SKM-1 (cell line): ENCODE measurements around the gene HOXA5.

Experiments
- DNase-seq: peaks from one replicate; lab custom pipeline; 2025; ENCODE audit not compliant: unreplicated experiment; lab: John Stamatoyannopoulos, UW

HOXA5 gene

DNA sequence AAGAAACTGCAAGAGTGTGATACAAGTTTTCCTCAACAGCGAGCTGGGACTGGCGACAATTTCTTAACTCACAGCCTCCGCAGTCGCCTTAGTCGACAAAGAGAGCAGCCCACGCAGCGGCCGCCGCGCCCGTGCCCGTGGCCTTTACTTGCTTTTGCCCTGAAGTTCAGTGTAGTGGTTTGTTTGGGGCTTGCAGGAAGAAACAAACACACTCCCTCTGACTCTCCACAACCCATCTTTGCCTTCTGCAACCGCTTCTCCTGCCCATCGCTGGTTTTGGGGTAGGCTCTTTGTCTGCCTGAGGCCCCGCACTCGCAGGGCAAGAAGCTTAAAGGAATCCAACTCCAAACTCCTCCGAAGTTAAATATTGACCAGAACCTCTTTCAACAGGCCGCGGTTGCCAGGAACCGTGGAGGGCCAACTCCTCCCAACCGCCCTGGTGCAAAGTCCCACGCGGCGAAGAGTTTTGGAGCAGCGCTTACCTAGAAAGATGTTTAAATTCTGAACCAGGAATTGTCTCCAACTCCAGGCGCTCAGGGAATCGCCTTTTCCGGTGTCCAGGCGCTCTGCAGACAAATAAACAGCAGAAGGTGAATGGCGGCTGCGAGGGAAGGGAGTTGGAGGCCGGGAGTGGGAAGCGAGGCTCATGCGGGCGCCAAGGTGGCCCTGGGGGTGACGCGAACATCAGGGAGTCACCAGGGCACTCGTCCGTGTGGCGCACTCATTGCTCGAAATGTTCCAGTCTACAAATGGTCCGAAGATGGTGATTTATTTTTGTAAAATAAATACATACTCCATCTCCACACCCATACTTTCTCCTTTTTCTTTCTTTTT lies 21.2 kb downstream of the HOXA5 start:
- no peak for DNase-seq

DNA sequence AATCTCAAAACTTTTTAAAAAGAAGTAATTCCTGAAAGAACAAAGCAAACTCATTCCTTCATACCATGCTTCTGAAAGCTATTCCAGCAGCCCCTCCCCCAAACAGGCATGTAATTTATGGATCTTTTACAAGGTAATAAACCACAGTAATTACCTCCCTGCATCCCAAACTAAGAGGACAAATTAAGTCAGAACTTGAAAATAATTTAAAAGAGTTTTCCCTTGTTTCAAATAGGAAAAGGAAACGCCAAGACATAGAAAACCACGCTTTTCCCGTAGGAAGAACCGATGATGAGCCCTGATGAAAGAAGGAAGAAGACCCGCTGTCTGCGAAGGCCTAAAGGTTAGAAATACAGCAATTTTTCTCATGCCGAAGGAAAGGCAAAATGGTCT lies 21.8 kb downstream of the HOXA5 start:
- DNase-seq: no peak

DNA sequence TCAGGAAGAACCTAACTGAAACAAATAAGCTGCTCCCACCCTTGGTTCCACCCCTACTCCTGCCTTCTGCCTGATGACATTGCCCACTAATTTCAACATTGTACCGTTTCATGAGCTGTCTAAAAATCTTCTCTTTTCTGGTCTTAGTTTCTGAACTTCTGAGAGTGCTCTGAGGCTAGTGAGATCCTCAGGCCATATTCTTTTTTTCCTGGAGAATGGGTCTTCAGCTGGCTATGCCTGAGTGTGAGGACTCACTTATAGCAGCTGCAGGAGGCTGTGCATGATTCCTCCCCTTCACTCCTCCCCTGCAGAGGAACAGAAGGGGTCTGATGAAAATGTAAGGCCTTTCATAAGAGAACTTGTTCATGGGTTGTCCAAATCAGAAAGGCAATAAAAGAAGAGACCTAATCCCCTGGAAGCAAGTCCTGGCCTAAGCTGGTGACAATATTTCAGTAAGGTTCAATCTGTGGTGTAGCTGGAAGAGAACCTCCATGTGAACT lies 24.0 kb downstream of the HOXA5 start:
- DNase-seq: no peak

DNA sequence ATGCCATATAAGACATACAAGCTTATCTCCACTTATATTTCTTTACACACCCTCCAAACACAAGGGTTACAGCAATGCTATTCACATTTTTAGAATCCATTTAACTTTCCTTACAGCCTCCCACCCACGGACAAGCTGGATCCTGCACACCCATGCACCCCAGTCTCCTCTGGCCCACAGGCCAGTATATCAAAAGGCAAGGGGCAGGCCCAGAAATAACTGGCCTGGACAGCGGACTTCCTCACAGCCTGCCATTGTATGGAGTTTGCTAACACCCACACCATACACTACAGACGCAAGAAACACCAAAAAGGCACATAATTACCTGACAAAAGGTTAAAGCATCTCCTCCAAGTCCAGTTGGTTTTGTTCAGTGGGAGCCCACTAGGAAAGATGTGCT lies 24.9 kb downstream of the HOXA5 start:
- DNase-seq: no peak

- DNase-seq: no peak
Observed at GRCh38 chr7:27117887-27118491, 25.5 kb downstream of the HOXA5 start.

DNA sequence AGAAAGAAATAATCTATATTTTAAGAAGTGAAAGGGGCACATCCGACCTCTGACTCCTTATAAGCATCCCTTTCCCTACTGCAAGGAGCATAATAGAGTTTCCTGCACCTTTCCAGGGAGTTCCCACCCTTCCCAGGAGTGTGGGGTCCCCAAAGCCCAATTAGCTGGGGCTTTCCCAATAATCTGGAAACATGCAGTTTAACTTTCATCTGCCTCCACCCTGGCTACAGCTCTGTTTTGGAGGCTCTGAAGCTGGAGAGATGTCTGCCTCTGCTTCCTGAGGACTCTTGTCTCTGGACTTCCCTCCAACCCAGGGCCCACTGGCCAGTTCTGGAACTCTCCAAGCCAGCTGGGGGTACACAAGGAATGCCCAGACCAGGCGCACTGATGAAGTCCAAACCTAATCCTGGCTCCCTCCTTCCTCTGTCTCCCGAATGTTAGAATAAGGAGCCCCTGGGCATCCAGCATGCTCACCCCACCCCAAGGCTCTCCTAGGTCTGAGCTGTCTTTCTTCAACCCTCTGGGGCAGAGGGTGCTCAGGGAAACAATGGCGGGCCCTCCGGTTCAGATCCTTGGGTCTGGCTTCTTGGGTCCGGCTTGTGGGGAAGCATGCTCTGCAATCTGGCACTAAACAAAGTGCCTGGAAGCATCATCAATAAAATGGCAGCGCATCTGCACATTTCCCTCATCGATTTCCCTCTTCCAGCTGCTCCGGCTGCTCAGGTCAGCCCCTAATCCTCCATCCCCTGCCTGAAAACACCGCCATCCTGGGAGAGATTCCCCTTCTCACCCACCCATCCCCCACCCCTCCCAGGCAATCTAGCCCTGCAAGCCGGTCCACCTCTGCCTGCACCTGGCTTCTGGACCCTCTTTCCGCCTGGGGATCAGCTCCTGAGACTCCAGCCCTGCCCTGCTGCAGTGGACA lies 26.3 kb downstream of the HOXA5 start:
- no peak for DNase-seq

- no peak for DNase-seq
Observed at GRCh38 chr7:27116031-27116961, 27.2 kb downstream of the HOXA5 start.

GRCh38 chr7:27115221-27116026 lies 28.1 kb downstream of the HOXA5 start:
- no peak for DNase-seq

DNA sequence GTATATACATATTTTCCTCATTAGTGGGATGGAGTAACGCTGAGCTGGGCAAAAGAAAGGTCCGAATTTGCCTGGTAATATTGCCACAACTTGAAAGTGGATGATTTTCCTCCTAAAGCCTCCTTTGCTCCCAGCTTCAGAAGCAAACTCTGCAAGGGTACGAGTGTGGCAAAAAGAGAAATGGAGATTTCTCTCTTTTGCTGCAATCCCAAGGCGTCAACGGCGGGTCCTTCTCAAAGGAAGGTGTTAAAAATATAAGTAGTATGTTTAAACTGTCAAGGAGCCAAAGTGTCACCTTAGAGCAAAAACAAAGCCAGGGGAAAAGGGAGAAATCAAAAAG lies 28.6 kb downstream of the HOXA5 start:
- no peak for DNase-seq

GRCh38 chr7:27113991-27114769 lies 29.3 kb downstream of the HOXA5 start:
- DNase-seq: no peak

DNA sequence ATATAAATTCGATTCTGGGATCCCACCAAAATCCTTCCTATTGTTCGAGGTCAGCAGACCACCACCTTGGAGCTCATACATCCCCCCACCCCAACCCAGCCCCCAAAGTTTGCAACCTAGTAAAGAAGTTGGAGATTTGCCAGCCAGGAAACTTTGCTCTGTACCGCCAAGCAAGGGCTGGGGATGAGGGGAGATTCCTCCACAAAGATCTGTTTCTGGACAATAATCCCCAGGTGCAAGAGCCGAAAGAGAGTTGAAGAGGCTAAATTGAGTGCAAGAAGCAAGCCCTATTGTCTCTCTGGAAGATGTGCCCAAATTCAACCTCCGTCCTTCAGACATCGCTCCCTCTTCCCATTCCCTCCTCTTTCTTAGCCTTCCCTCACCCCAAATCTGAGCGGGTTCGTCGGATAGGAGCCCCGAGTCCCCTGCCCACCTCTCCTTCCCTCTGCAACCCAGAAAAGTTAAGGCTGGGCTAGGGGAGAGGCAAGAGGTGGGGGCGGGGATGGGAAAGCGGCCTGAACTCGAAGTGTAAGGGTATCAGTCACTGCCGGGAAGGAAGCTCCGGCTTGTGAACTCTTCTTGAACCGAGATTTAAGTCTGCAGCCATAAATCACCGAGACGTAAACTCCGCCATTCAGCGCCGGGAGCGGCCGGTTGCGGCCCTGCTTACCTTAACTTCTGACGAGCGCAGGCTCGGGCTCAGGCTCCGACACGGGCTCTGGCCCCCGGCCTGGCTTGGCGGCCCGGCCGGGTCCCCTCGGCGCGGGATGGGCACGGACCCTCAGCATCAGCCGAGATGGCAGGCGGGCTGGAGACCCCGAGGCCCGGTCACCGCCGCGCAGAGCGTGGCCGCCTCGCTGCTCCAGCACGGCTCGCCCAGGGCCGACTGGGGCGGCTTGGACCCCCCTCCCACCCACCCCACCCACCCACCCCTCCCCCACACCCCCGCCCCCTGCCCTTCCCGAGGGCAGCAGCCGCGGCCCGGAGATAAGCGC lies 30.2 kb downstream of the HOXA5 start:
- DNase-seq: no peak

- no peak for DNase-seq
Observed at GRCh38 chr7:27112361-27112760, 31.1 kb downstream of the HOXA5 start.

- DNase-seq: no peak
Observed at GRCh38 chr7:27111751-27112277, 31.7 kb downstream of the HOXA5 start.

DNA sequence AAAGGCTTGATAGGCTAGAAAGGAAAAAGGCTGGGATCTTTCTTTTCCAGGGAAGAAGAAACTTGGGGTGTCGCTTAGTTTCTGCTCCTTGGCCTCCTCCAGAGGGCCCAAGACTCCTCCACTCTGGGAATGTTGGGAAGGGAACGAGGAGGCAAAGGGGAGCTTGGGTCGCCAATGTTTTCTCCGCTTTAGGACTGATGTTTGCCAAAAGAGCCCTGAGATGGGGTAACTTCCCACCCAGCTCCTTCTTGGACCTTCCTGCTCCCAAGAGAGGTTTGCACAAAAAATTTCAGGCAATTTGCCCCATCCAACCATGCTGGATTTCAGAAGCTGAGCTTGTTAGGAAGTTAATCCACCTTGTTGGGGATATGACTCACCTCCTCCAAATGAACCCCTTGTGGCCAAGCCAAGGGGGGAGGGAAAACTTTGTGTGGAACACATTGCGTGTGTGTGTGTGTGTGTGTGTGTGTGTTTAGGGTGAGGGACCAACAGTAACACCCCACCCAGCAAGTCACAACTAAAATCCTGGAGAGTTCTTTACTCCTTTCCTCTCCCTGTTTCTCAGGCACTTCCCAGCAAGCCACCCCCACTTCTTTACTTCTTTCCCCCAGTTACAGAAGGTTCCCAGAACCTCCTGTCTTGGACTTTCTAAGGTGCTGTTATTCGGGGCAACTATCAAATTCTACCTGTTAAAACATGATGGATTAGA lies 32.3 kb downstream of the HOXA5 start:
- no peak for DNase-seq

DNA sequence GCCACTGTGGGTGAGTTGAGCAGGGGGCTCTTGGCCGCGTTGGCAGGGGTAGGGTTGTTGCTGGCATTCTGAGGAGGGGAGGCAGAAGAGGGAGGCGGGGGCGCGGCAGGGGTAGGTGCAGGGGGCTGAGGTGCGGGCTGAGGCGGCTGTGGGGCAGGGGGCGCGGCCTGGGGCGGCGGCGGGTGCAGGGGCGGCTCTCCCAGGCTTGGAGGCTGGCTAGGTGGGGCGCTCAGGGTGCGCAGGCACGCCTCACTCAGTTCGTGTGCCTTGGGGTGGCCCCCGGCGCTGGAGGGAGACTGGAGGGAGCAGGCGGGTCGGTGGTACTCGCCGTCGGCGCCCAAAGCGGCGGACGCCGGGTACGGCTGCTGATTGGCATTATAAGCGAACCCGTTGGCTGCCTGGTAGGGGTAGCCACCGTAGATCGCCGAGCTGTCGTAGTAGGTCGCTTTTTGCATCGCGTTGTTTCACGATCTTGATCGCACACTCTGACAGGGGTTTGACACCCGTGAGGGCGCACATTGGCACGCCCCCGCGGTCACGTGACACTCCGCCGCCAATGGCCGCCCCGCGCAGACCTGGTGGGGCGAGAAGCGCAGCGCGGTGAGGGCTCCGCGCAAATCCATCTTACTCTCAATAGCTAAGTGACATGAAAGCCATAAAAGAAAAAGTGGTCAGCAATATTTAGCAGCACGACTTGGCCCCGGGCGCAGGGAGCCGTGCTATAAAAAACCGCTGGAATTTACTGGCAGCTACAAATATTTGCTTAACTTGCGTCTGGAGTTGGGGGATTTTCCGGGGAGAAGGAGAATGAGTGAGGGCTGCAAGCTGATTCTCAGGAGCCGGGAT lies 33.1 kb downstream of the HOXA5 start:
- no peak for DNase-seq
